ENCODE data around the gene C10orf120. TPM values are rescaled to one million over a fixed set of nuclear protein-coding genes. Genes with fewer than 3 reads are reported as not detected.

The C10orf120 gene
- total and polyA plus RNA-seq, 10 of the 15 experiments (the other 5 are each of a cell fraction or from before 2014, with no cell fraction given): not detected

GRCh38 chr10:122733443-122733842 is 33.8 kb upstream of the C10orf120 start:
- H3K4me1 ChIP-seq (ENCODE audit: control insufficient read depth, insufficient read depth, low read length): no peaks in the 10 kb centered on the region
- TF ChIP-seq SUZ12 (IDR thresholded peaks at IDR 0.05; ENCODE audit: unreplicated experiment) (no peak), JUND (IDR thresholded peaks at IDR 0.05; ENCODE audit: low read depth, low read length) (no peak), GABPA (IDR thresholded peaks at IDR 0.05; ENCODE audit: low read depth) (no peak), SIX5 (IDR thresholded peaks at IDR 0.05; ENCODE audit: low read depth, low read length, severe bottlenecking) (no peak), CBX5 (IDR thresholded peaks at IDR 0.05; ENCODE audit: low read depth) (no peak), CBFB (IDR thresholded peaks at IDR 0.05; ENCODE audit: low read depth) (no peak), EED (IDR thresholded peaks at IDR 0.05; ENCODE audit: low read depth) (no peak), ZZZ3 (IDR thresholded peaks at IDR 0.05; ENCODE audit: control insufficient read depth, insufficient read length, low read depth) (no peak), ZNF274 (IDR thresholded peaks at IDR 0.05; ENCODE audit: insufficient read depth, insufficient read length) (no peak), HCFC1 (IDR thresholded peaks at IDR 0.05; ENCODE audit: low read length) (no peak), HDGF (IDR thresholded peaks at IDR 0.05) (no peak), MTA2 (IDR thresholded peaks at IDR 0.05; ENCODE audit: low read depth) (no peak), NFYA (IDR thresholded peaks at IDR 0.05; ENCODE audit: borderline replicate concordance, low read depth, low read length) (no peak), MXI1 (IDR thresholded peaks at IDR 0.05; ENCODE audit: low read depth, low read length) (no peak)
- TF ChIP-seq, protein P1, sequence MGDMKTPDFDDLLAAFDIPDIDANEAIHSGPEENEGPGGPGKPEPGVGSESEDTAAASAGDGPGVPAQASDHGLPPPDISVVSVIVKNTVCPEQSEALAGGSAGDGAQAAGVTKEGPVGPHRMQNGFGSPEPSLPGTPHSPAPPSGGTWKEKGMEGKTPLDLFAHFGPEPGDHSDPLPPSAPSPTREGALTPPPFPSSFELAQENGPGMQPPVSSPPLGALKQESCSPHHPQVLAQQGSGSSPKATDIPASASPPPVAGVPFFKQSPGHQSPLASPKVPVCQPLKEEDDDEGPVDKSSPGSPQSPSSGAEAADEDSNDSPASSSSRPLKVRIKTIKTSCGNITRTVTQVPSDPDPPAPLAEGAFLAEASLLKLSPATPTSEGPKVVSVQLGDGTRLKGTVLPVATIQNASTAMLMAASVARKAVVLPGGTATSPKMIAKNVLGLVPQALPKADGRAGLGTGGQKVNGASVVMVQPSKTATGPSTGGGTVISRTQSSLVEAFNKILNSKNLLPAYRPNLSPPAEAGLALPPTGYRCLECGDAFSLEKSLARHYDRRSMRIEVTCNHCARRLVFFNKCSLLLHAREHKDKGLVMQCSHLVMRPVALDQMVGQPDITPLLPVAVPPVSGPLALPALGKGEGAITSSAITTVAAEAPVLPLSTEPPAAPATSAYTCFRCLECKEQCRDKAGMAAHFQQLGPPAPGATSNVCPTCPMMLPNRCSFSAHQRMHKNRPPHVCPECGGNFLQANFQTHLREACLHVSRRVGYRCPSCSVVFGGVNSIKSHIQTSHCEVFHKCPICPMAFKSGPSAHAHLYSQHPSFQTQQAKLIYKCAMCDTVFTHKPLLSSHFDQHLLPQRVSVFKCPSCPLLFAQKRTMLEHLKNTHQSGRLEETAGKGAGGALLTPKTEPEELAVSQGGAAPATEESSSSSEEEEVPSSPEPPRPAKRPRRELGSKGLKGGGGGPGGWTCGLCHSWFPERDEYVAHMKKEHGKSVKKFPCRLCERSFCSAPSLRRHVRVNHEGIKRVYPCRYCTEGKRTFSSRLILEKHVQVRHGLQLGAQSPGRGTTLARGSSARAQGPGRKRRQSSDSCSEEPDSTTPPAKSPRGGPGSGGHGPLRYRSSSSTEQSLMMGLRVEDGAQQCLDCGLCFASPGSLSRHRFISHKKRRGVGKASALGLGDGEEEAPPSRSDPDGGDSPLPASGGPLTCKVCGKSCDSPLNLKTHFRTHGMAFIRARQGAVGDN (IDR thresholded peaks at IDR 0.05): no peak
- no peak overlapping the region for H3K4me2 ChIP-seq (ENCODE audit: control insufficient read depth, insufficient read depth)
- no peaks in the 10 kb centered on the region for H4K20me1 ChIP-seq (ENCODE audit: control insufficient read depth, insufficient read depth)
- BruUV-seq (replicated peaks): no TSS peak
- H3K9me3 ChIP-seq (replicated peaks; ENCODE audit: control insufficient read depth, insufficient read depth, low read length): no peaks in the 10 kb centered on the region
- DNase-seq (ENCODE audit: low read depth, low spot score): no peak
- intact Hi-C loops (cut with micrococcal nuclease; ENCODE audit: unreplicated experiment) (no loop called here), in situ Hi-C loops (cut with MboI) (no loop called here)
- no peak overlapping the region for H3K9ac ChIP-seq (ENCODE audit: control insufficient read depth, insufficient read depth, low read length)
- no peaks in the 10 kb centered on the region for H3K36me3 ChIP-seq (ENCODE audit: control insufficient read depth in 2 of 2, insufficient read depth in 2 of 2, low read length in 1 of 2)
- ATAC-seq: no peak
- H3K4me3 ChIP-seq: no peak overlapping the region
- ChIA-PET SMC1A (ENCODE audit: uncharacterized antibody, unreplicated experiment) (no interaction called here), RAD21 (ENCODE audit: unreplicated experiment) (no interaction called here), CTCF (no interaction called here), POLR2A (no interaction called here)
- H3K27me3 ChIP-seq (replicated peaks in 1 of 2; ENCODE audit: control insufficient read depth in 2 of 2, insufficient read depth in 2 of 2, low read length in 1 of 2): peaks cover 2% of the 10 kb centered on the region in 2 experiments; a peak in 1 of 4 replicates
- H3K27ac ChIP-seq (ENCODE audit: control insufficient read depth, insufficient read depth): no peak overlapping the region
- no peak for FAIRE-seq
- WGBS (ENCODE audit: insufficient coverage, insufficient replicate concordance, low lambda C conversion rate, missing lambda C conversion rate): 44% methylated on average over 2 of the region's 2 CpGs
- no peak overlapping the region for H2AFZ ChIP-seq (ENCODE audit: control insufficient read depth, low read depth, low read length)
- H3K79me2 ChIP-seq (ENCODE audit: control insufficient read depth, insufficient read depth, low read length): no peaks in the 10 kb centered on the region

Data from GM12878 (cell line).